Neural progenitor cell (in vitro differentiated cells): ENCODE data around the gene PRKAR1A. TPM values are rescaled to one million over a fixed set of nuclear protein-coding genes. Genes with fewer than 3 reads are reported as not detected.

Experiments
- DNase-seq: peaks from one replicate; pipeline ENCODE4 v3.0.0-alpha.2; 2016; ENCODE audit warnings: low spot score
- H2AFZ ChIP-seq: fragments of 200-600 bp; sonication (generic); replicated peaks from 2 replicates; pipeline ENCODE4 v1.6.1; 2016; ENCODE audit warnings: antibody characterized with exemption
- H3F3A ChIP-seq: fragments of 200-600 bp; sonication (generic); 2 replicates; pipeline ENCODE4 v1.6.1; 2016; ENCODE audit warnings: antibody characterized with exemption, low read depth
- H3K27ac ChIP-seq: fragments of 200-600 bp; sonication (generic); 2 replicates; pipeline ENCODE4 v1.5.1; 2016; ENCODE audit warnings: mild to moderate bottlenecking
- H3K27me3 ChIP-seq: fragments of 200-600 bp; sonication (generic); 2 replicates; pipeline ENCODE4 v1.6.1; 2016; ENCODE audit warnings: mild to moderate bottlenecking, moderate library complexity
- H3K36me3 ChIP-seq: fragments of 200-600 bp; sonication (generic); 2 replicates; pipeline ENCODE4 v1.5.1; 2016
- H3K4me1 ChIP-seq: fragments of 200-600 bp; sonication (generic); 2 replicates; pipeline ENCODE4 v1.6.1; 2016; ENCODE audit warnings: mixed run types
- H3K4me2 ChIP-seq: fragments of 200-600 bp; sonication (generic); 2 replicates; pipeline ENCODE4 v1.6.1; 2016
- H3K4me3 ChIP-seq: fragments of 200-600 bp; sonication (generic); 2 replicates; pipeline ENCODE4 v1.5.1; 2016
- H3K79me2 ChIP-seq: fragments of 200-600 bp; sonication (generic); 2 replicates; pipeline ENCODE4 v1.6.1; 2016; ENCODE audit warnings: low read depth
- H3K9ac ChIP-seq: fragments of 200-600 bp; sonication (generic); 2 replicates; pipeline ENCODE4 v1.6.1; 2016
- H3K9me3 ChIP-seq: fragments of 200-600 bp; sonication (generic); 2 replicates; pipeline ENCODE4 v1.5.1; 2016; ENCODE audit warnings: low read depth
- H4K20me1 ChIP-seq: fragments of 200-600 bp; sonication (generic); 2 replicates; pipeline ENCODE4 v1.6.1; 2016; ENCODE audit warnings: low read depth
- H3K27ac Mint-ChIP-seq: 3 replicates; pipeline ENCODE4 v1.8.0; 2021; ENCODE audit warnings: mixed read lengths
- H3K27me3 Mint-ChIP-seq: 2 replicates; pipeline ENCODE4 v1.8.0; 2022; ENCODE audit warnings: low read depth, mild to moderate bottlenecking, inconsistent platforms, moderate library complexity, mixed read lengths; ENCODE audit not compliant: insufficient read depth
- H3K36me3 Mint-ChIP-seq: 3 replicates; pipeline ENCODE4 v1.8.0; 2021; ENCODE audit warnings: mixed read lengths
- H3K4me1 Mint-ChIP-seq: 3 replicates; pipeline ENCODE4 v1.8.0; 2021; ENCODE audit warnings: mixed read lengths
- H3K4me3 Mint-ChIP-seq: 3 replicates; pipeline ENCODE4 v1.8.0; 2021; ENCODE audit warnings: mild to moderate bottlenecking, moderate library complexity, mixed read lengths
- H3K9me3 Mint-ChIP-seq: 3 replicates; pipeline ENCODE4 v1.8.0; 2020; ENCODE audit warnings: mixed read lengths
- EZH2 ChIP-seq: fragments of 200-600 bp; sonication (generic); IDR thresholded peaks from 2 replicates; pipeline ENCODE4 v1.6.1; 2017; ENCODE audit warnings: antibody characterized with exemption, mild to moderate bottlenecking, moderate library complexity
- EZH2phosphoT487 ChIP-seq: fragments of 200-600 bp; sonication (generic); IDR thresholded peaks from 2 replicates; pipeline ENCODE4 v1.6.1; 2017; ENCODE audit warnings: antibody characterized with exemption
- total RNA-seq: library from RNA; depleted of rRNA; stranded (reverse); fragments of >200 nt; gene quantifications from 2 replicates; pipeline ENCODE4 v1.2.3, GENCODE V29; 2015; ENCODE audit warnings: low replicate concordance
- TF ChIP-seq, protein P1 (sequence below): fragments of 200-600 bp; sonication (generic); IDR thresholded peaks from 2 replicates; pipeline ENCODE4 v1.5.1; 2017; ENCODE audit warnings: antibody characterized with exemption, mild to moderate bottlenecking

Gene PRKAR1A
- total RNA-seq, 1 donor from 2014 or later: 168 TPM

DNA sequence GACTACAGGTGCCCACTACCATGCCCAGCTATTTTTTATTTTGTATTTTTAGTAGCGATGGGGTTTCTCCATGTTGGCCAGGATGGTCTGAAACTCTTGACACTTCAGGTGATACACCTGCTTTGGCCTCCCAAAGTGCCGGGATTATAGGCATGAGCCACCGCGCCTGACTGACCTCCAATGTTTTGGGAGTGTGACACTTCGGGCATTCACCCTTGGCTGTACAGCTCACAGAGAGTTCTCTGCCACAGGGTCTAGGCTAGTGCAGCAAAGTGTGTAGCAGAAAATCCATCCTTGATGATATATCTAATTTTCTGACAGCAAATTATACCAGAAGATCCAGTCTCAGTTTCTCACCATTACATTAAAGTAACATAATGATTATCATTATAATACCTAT, 74.8 kb downstream of the PRKAR1A start:
- Mint-ChIP-seq H3K4me1 (peaks cover 18% of the 10 kb centered on the region), H3K9me3 (peaks cover 9% of the 10 kb centered on the region), H3K27me3 (peaks cover 6% of the 10 kb centered on the region), H3K4me3 (no peak overlapping the region), H3K27ac (no peak overlapping the region), H3K36me3 (no peaks in the 10 kb centered on the region)
- Histone ChIP-seq H3K36me3 (no peaks in the 10 kb centered on the region), H3K79me2 (no peaks in the 10 kb centered on the region), H3K27me3 (no peaks in the 10 kb centered on the region), H3K4me2 (no peak overlapping the region), H3K4me3 (no peak overlapping the region), H4K20me1 (no peaks in the 10 kb centered on the region), H3K9ac (no peak overlapping the region), H3K4me1 (no peaks in the 10 kb centered on the region), H2AFZ (no peak overlapping the region), H3K27ac (no peak overlapping the region), H3F3A (no peaks in the 10 kb centered on the region), H3K9me3 (no peaks in the 10 kb centered on the region)
- no peak for DNase-seq
- TF ChIP-seq EZH2 (no peak), EZH2phosphoT487 (no peak)
- TF ChIP-seq, protein P1, sequence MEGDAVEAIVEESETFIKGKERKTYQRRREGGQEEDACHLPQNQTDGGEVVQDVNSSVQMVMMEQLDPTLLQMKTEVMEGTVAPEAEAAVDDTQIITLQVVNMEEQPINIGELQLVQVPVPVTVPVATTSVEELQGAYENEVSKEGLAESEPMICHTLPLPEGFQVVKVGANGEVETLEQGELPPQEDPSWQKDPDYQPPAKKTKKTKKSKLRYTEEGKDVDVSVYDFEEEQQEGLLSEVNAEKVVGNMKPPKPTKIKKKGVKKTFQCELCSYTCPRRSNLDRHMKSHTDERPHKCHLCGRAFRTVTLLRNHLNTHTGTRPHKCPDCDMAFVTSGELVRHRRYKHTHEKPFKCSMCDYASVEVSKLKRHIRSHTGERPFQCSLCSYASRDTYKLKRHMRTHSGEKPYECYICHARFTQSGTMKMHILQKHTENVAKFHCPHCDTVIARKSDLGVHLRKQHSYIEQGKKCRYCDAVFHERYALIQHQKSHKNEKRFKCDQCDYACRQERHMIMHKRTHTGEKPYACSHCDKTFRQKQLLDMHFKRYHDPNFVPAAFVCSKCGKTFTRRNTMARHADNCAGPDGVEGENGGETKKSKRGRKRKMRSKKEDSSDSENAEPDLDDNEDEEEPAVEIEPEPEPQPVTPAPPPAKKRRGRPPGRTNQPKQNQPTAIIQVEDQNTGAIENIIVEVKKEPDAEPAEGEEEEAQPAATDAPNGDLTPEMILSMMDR: no peak

DNA sequence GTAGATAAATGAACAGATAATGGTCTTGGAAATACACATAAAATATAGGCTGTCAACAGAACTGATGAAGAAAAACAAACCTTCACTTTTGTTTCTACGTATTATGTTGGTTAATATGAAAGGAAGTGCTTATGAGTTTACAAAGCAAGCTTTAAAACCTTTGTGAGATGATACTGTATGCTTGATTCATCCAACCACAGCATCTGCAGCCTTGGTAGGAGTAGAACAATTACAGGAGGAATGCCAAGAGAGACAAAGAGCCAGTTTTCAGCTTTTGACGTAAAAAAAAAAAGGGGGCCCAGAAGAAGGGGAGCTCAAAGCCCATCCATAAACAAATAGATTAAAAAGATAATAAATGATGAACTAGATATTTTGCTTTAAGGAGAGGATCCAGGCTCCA, 75.6 kb downstream of the PRKAR1A start:
- H3K4me1 ChIP-seq: no peaks in the 10 kb centered on the region
- H3K79me2 ChIP-seq: no peaks in the 10 kb centered on the region
- no peaks in the 10 kb centered on the region for H3K9me3 ChIP-seq
- peaks cover 13% of the 10 kb centered on the region for H3K4me1 Mint-ChIP-seq
- no peak overlapping the region for H2AFZ ChIP-seq
- H3K4me2 ChIP-seq: no peak overlapping the region
- no peaks in the 10 kb centered on the region for H3K27me3 ChIP-seq
- TF ChIP-seq EZH2: no peak
- TF ChIP-seq EZH2phosphoT487: no peak
- TF ChIP-seq, protein P1: no peak
- no peaks in the 10 kb centered on the region for H3F3A ChIP-seq
- H3K27ac Mint-ChIP-seq: no peak overlapping the region
- no peak for DNase-seq
- H3K36me3 Mint-ChIP-seq: no peaks in the 10 kb centered on the region
- H3K36me3 ChIP-seq: no peaks in the 10 kb centered on the region
- no peaks in the 10 kb centered on the region for H4K20me1 ChIP-seq
- H3K4me3 ChIP-seq: no peak overlapping the region
- H3K9ac ChIP-seq: no peak overlapping the region
- H3K4me3 Mint-ChIP-seq: no peak overlapping the region
- H3K27ac ChIP-seq: no peak overlapping the region
- peaks cover 2% of the 10 kb centered on the region for H3K27me3 Mint-ChIP-seq
- H3K9me3 Mint-ChIP-seq: peaks cover 9% of the 10 kb centered on the region

DNA sequence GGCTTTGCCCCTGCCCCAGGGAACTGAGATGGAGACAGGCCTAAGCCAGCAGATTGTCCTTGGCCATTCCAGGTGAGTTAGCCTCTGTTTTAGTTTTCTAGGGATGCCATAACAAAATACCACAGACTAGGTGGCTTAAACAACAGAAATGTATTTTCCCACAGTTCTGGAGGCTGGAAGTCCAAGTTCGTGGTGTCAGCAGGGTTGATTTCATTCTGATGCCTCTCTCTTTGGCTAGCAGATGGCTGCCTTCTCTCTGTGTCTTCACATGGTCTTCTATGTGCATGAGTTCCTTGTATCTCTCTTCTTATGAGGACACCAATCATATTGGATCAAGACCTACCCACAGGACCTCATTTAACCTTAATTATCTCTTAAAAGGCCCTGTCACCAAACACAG, 76.1 kb downstream of the PRKAR1A start:
- Histone ChIP-seq H2AFZ (no peak overlapping the region), H3K27ac (no peak overlapping the region), H4K20me1 (no peaks in the 10 kb centered on the region), H3K4me1 (no peaks in the 10 kb centered on the region), H3K9ac (no peak overlapping the region), H3K4me2 (no peak overlapping the region), H3K4me3 (no peak overlapping the region), H3K79me2 (no peaks in the 10 kb centered on the region), H3F3A (no peaks in the 10 kb centered on the region), H3K9me3 (no peaks in the 10 kb centered on the region), H3K36me3 (no peaks in the 10 kb centered on the region), H3K27me3 (no peaks in the 10 kb centered on the region)
- Mint-ChIP-seq H3K36me3 (no peaks in the 10 kb centered on the region), H3K27ac (no peak overlapping the region), H3K4me1 (peaks cover 13% of the 10 kb centered on the region), H3K9me3 (peaks cover 9% of the 10 kb centered on the region), H3K27me3 (peaks cover 2% of the 10 kb centered on the region), H3K4me3 (no peak overlapping the region)
- DNase-seq: no peak
- TF ChIP-seq, protein P1: no peak
- no peak for TF ChIP-seq EZH2
- TF ChIP-seq EZH2phosphoT487: no peak
